ENCODE measurements around the gene DDR1.

The DDR1 gene

DNA sequence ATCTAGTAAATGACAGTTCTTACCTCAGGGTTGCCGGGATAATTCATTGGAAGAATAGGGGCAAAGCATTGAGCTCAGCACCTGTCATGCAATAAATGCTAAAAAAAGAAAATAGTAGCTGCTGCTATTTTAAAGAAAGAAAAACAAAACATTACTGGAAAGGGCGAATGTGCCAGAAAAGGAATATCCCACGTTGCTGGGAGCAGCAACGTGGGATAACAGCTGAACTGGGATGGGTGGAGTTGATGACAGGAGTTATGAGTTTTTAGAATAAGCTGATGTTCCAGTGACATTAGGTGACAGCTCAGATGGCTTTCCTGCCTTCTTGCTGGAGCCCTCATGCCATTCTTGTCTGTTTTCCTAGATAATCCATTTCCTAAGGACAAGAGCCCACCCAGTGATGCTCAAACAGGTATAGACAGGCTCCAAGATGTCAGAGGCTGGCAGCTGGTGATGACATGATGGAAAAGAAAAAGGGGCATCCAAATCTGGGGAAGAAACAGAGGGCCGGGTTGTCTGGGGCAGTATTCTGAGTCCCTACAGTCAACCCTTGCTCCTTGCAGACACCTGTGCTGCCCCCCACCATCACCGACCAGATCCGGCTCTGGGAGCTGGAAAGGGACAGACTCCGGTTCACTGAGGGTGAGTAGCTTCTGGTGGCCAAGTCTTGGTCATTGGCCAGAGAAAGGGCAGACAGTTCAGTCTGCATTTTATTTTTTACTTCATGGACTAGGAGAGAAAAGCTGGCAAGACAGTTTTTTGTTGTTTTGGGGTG is 28.6 kb downstream of the DDR1 start:
- TF ChIP-seq CTCF (IDR thresholded peaks at IDR 0.05; ENCODE audit: low read depth, low read length) = no peak
- no peak for DNase-seq (ENCODE audit: extremely low read depth, low read depth)

GRCh38 chr6:30913721-30914075 is 29.4 kb downstream of the DDR1 start:
- no peak for TF ChIP-seq CTCF (IDR thresholded peaks at IDR 0.05; ENCODE audit: low read depth, low read length)
- no peak for DNase-seq (ENCODE audit: extremely low read depth, low read depth)

GRCh38 chr6:30914076-30914853 is 29.9 kb downstream of the DDR1 start, which contains the start of gene VARS2:
VARS2 (plus strand) TSS chr6:30914238; CDS start chr6:30914837, 599 bp downstream.
- peak; percentile 39 for TF ChIP-seq CTCF (IDR thresholded peaks at IDR 0.05; ENCODE audit: low read depth, low read length)
- peak; percentile 82 for DNase-seq (ENCODE audit: extremely low read depth, low read depth)

DNA sequence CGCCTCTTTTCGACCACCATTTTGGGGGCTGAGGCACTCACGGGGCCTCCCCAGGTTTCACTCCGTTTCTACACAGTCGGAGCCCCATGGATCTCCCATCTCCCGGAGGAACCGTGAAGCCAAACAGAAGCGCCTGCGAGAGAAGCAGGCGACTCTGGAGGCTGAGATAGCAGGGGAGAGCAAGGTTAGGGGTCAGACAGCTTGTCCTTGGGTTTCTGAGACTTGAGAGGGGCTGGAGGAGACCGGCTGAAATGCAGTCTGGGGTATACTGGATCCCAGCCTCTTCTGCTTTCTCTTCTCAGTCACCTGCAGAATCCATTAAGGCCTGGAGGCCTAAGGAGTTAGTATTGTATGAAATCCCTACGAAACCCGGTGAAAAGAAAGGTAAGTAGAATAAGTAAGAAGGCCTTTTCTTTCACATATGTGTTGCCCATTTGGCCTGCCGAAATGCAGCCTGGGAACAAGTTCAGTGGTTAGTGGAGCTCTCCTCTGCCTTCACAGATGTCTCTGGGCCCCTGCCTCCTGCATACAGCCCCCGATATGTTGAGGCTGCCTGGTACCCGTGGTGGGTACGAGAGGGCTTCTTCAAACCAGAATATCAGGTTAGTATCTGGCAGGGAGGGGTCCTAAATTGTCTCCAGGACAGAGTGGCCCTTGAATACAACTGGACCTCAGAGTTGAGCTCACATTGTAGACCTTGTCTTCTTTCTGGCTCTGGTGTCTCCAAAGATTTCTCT is 30.7 kb downstream of the DDR1 start:
- DNase-seq (ENCODE audit: extremely low read depth, low read depth) = no peak
- no peak for TF ChIP-seq CTCF (IDR thresholded peaks at IDR 0.05; ENCODE audit: low read depth, low read length)

DNA sequence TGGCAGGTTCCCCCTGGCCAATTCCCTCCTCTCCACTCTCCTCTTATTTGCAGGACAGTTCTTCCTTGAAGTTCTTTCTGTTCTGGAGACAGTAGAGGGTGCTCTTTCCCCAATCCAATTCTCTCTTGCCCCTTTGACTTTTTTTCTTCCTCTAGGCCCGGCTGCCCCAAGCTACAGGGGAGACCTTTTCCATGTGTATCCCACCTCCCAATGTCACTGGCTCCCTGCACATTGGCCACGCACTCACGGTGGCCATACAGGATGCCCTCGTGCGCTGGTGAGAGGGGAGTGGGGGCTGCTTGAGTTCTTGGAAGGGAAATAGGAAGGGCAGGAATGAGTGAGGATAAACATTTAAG is 31.2 kb downstream of the DDR1 start:
- peak; percentile 74 for TF ChIP-seq CTCF (IDR thresholded peaks at IDR 0.05; ENCODE audit: low read depth, low read length)
- peak; percentile 32 for DNase-seq (ENCODE audit: extremely low read depth, low read depth)

GRCh38 chr6:30917041-30917440 is 32.7 kb downstream of the DDR1 start:
- TF ChIP-seq CTCF (IDR thresholded peaks at IDR 0.05; ENCODE audit: low read depth, low read length) = no peak
- no peak for DNase-seq (ENCODE audit: extremely low read depth, low read depth)

GRCh38 chr6:30917487-30917886 is 33.2 kb downstream of the DDR1 start:
- no peak for TF ChIP-seq CTCF (IDR thresholded peaks at IDR 0.05; ENCODE audit: low read depth, low read length)
- no peak for DNase-seq (ENCODE audit: extremely low read depth, low read depth)

Measured in AG09319 (cell line).